PC-3 (cell line): ENCODE data around the gene TRMT112. TPM values are rescaled to one million over a fixed set of nuclear protein-coding genes. Genes with fewer than 3 reads are reported as not detected.

Experiments
- ATAC-seq: fragments of 200-7000 bp; cut with Tn5 transposase; 2 replicates; pipeline ENCODE4 v1.9.1; 2020; ENCODE audit warnings: mild to moderate bottlenecking, moderate library complexity
- BruUV-seq: library from RNA; stranded (reverse); fragments of 400-500 nt; replicated peaks from 2 replicates; lab custom pipeline; 2021; lab: Mats Ljungman, UMichigan
- CTCF ChIA-PET: fragments of 300-600 bp; sonication (Branson Sonifier 250); formaldehyde crosslinking; loops from one replicate; lab custom pipeline; 2022; ENCODE audit warnings: antibody characterized with exemption; lab: Charles Lee
- POLR2A ChIA-PET: fragments of 300-600 bp; sonication (Branson Sonifier 250); formaldehyde crosslinking; loops from one replicate; lab custom pipeline; 2022; ENCODE audit warnings: antibody characterized with exemption; ENCODE audit not compliant: unreplicated experiment; lab: Charles Lee
- DNase-seq: peaks from one replicate; pipeline ENCODE4 v3.0.0-alpha.2; 2015
- H2AFZ ChIP-seq: fragments of 300-600 bp; sonication (generic); 2 replicates; pipeline ENCODE4 v1.6.0; 2016; ENCODE audit warnings: antibody characterized with exemption, low read length
- H3F3A ChIP-seq: fragments of 300-600 bp; sonication (generic); one replicate; pipeline ENCODE4 v1.6.0; 2017; ENCODE audit warnings: antibody characterized with exemption, low read length, control low read depth, mild to moderate bottlenecking; ENCODE audit not compliant: unreplicated experiment
- H3K27ac ChIP-seq: fragments of 300-600 bp; sonication (generic); 2 replicates; pipeline ENCODE4 v1.5.1; 2016; ENCODE audit warnings: mild to moderate bottlenecking, low read length
- H3K27me3 ChIP-seq: fragments of 300-600 bp; sonication (generic); 2 replicates; pipeline ENCODE4 v1.6.1; 2016; ENCODE audit warnings: low read length, mixed read lengths
- H3K36me3 ChIP-seq: fragments of 300-600 bp; sonication (generic); 2 replicates; pipeline ENCODE4 v1.6.1; 2016; ENCODE audit warnings: low read depth, mixed run types, low read length, mixed read lengths
- H3K4me1 ChIP-seq: fragments of 300-600 bp; sonication (generic); 2 replicates; pipeline ENCODE4 v1.5.1; 2016; ENCODE audit warnings: low read length; ENCODE audit not compliant: insufficient read depth
- H3K4me2 ChIP-seq: fragments of 300-600 bp; sonication (generic); 2 replicates; pipeline ENCODE4 v1.6.0; 2016; ENCODE audit warnings: low read length
- H3K4me3 ChIP-seq: fragments of 300-600 bp; sonication (generic); 2 replicates; pipeline ENCODE4 v1.5.1; 2016; ENCODE audit warnings: mild to moderate bottlenecking, low read length, mixed read lengths
- H3K79me2 ChIP-seq: fragments of 300-600 bp; sonication (generic); 2 replicates; pipeline ENCODE4 v1.6.1; 2017; ENCODE audit warnings: low read length, mixed read lengths
- H3K9ac ChIP-seq: fragments of 300-600 bp; sonication (generic); 2 replicates; pipeline ENCODE4 v1.6.0; 2016; ENCODE audit warnings: mild to moderate bottlenecking, low read length
- H3K9me2 ChIP-seq: fragments of 300-600 bp; sonication (generic); replicated peaks from 2 replicates; pipeline ENCODE4 v1.6.1; 2016; ENCODE audit warnings: mixed run types, low read length, mixed read lengths
- H3K9me3 ChIP-seq: fragments of 300-600 bp; sonication (generic); 2 replicates; pipeline ENCODE4 v1.6.1; 2016; ENCODE audit warnings: low read length, mixed read lengths
- H4K20me1 ChIP-seq: fragments of 300-600 bp; sonication (generic); 2 replicates; pipeline ENCODE4 v1.6.1; 2016; ENCODE audit warnings: low read length, mixed read lengths
- CTCF ChIP-seq: fragments of 300-600 bp; sonication (generic); conservative IDR thresholded peaks from 2 replicates; pipeline ENCODE4 v1.5.1; 2017; ENCODE audit warnings: antibody characterized with exemption, low read depth, mild to moderate bottlenecking, low read length
- EZH2 ChIP-seq: fragments of 300-600 bp; sonication (generic); IDR thresholded peaks from one replicate; pipeline ENCODE4 v1.6.1; 2017; ENCODE audit warnings: antibody characterized with exemption, mild to moderate bottlenecking, low read length; ENCODE audit not compliant: unreplicated experiment
- EZH2phosphoT487 ChIP-seq: fragments of 300-600 bp; sonication (generic); IDR thresholded peaks from 2 replicates; pipeline ENCODE4 v1.6.1; 2018; ENCODE audit warnings: mild to moderate bottlenecking, antibody characterized with exemption, low read length, borderline replicate concordance
- intact Hi-C: fragments of 100-400 bp; cut with micrococcal nuclease; formaldehyde crosslinking; loops from 2 replicates; pipeline ENCODE4 v1.9.0; 2023
- total RNA-seq: library from RNA; depleted of rRNA; stranded (reverse); fragments of >200 nt; gene quantifications from 2 replicates; pipeline ENCODE4 v1.2.3, GENCODE V29; 2014

The TRMT112 gene
- total RNA-seq, 1 experiment from 2014 or later, result 812 TPM

- no peak for ATAC-seq
- H3K9ac ChIP-seq, result no peak overlapping the region
Measured at GRCh38 chr11:64286801-64287159, 30.6 kb downstream of the TRMT112 start.

DNA sequence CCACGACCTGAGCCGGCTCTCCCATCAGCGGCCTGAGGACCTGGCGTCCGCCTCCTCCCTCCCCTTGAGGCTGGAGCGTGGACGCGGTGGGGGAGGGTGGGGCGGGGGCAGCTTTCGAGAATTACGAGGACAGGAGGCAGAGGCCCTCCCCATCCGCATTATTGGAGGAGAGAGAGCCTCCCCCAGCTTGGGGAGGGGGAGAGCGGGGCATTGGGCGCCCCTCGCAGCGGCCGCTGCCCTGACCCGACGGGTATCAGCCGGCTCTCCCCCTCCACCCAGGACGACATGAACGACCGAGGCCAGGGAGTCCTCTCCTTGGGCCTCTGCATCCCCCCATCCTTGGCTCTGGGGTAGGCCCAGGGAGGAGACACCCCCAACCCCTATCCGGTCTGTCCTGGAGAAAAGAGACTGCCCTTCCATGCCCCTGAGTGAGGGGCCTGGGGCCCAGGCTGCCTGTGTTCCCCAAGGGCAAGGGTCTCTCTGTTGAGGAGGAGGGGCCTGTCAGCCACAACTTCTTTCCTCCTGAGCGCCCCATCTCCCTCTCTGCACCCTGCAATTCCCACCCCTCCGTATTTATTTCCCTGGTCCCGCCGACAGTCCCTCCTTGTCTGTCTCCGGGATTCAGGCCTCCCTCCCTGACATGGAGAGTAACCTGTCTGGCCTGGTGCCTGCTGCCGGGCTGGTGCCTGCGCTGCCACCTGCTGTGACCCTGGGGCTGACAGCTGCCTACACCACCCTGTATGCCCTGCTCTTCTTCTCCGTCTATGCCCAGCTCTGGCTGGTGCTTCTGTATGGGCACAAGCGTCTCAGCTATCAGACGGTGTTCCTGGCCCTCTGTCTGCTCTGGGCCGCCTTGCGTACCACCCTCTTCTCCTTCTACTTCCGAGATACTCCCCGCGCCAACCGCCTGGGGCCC, 31.2 kb downstream of the TRMT112 start:
- POLR2A ChIA-PET, result interaction anchor here (0.5 kb wide), 1 partner anchor 112 kb away, joined by 4 read pairs; no protein-coding TSS in a partner anchor
- peaks cover 5% of the 10 kb centered on the region; the same call in 1 of the 2 replicates for H3K27me3 ChIP-seq
- DNase-seq, result peak; percentile 55

More at GRCh38 chr11:64286801-64287159, 30.6 kb downstream of the TRMT112 start:
- H3K79me2 ChIP-seq, result peaks cover 28% of the 10 kb centered on the region
- ChIA-PET CTCF (no interaction called here), POLR2A (interaction anchor here (0.5 kb wide), 1 partner anchor 113 kb away, joined by 4 read pairs; no protein-coding TSS in a partner anchor)
- peaks cover 10% of the 10 kb centered on the region for H3K27me3 ChIP-seq
- H3K9me2 ChIP-seq, result no peaks in the 10 kb centered on the region
- no peaks in the 10 kb centered on the region for H4K20me1 ChIP-seq
- H3K9me3 ChIP-seq, result no peaks in the 10 kb centered on the region
- H3F3A ChIP-seq, result no peaks in the 10 kb centered on the region
- intact Hi-C loops, result no loop called here
- peak overlapping the region; percentile 73; the same call in 1 of the 2 replicates for H3K4me3 ChIP-seq
- no peak overlapping the region for H3K27ac ChIP-seq
- DNase-seq, result no peak
- H3K4me2 ChIP-seq, result peak overlapping the region; percentile 90
- H3K36me3 ChIP-seq, result no peaks in the 10 kb centered on the region
- no peak overlapping the region for H2AFZ ChIP-seq
- peaks cover 18% of the 10 kb centered on the region for H3K4me1 ChIP-seq
- TF ChIP-seq CTCF (no peak), EZH2phosphoT487 (no peak), EZH2 (no peak)
- no TSS peak for BruUV-seq

More for the DNA sequence above, 31.2 kb downstream of the TRMT112 start:
- intact Hi-C loops, result loop anchor here (2.0 kb wide), 2 partner anchors 15 kb away; partner anchors contain the start of gene CATSPERZ
- Histone ChIP-seq H3K27ac (no peak overlapping the region), H3K9ac (peak overlapping the region; percentile 75), H3K36me3 (no peaks in the 10 kb centered on the region), H2AFZ (peak overlapping the region; percentile 88), H3K4me2 (peak overlapping the region; percentile 90), H3K9me2 (no peaks in the 10 kb centered on the region), H3K4me3 (peak overlapping the region; percentile 73), H3F3A (no peaks in the 10 kb centered on the region), H3K4me1 (peaks cover 18% of the 10 kb centered on the region), H3K79me2 (peaks cover 28% of the 10 kb centered on the region), H3K9me3 (no peaks in the 10 kb centered on the region), H4K20me1 (no peaks in the 10 kb centered on the region)
- TSS peak; percentile 15 for BruUV-seq
- TF ChIP-seq EZH2phosphoT487 (no peak), CTCF (peak; percentile 66)
- peak; percentile 22 for ATAC-seq
- CTCF ChIA-PET, result interaction anchor here (1.0 kb wide), 1 partner anchor 34 kb away, joined by 3 read pairs; no protein-coding TSS in a partner anchor
